SK-MEL-5 (cell line): Measurements from ENCODE around the gene MARK1. TPM values are rescaled to one million over a fixed set of nuclear protein-coding genes. Genes with fewer than 3 reads are reported as not detected.
A peak's percentile ranks its signal among the peaks of the same experiment; 100 is the strongest.

Experiments
- DNase-seq: peaks from one replicate; pipeline ENCODE4 v3.0.0-alpha.2; 2016; ENCODE audit warnings: low read depth, low spot score
- in situ Hi-C: cut with HindIII; loops from 2 replicates; pipeline ENCODE4 v1.10.0; 2016; ENCODE audit warnings: low sequenced_read_pairs, high pct_unique_total_duplicates, low pct_unique_long_range_greater_than_20kb
- total RNA-seq: library from RNA; depleted of rRNA; stranded (reverse); fragments of >200 nt; shearing (Covaris generic); gene quantifications from 2 replicates; pipeline ENCODE4 v1.2.3, GENCODE V29; 2014

The MARK1 gene
- total RNA-seq, 1 experiment from 2014 or later, result 1.9 TPM

- no peak for DNase-seq
- in situ Hi-C loops, result no loop called here
Observed at GRCh38 chr1:220696226-220696862, 168.4 kb downstream of the MARK1 start.

- DNase-seq, result peak; percentile 71
- in situ Hi-C loops, result no loop called here
Observed at GRCh38 chr1:220696863-220697231, 168.9 kb downstream of the MARK1 start.

- in situ Hi-C loops, result no loop called here
Observed at GRCh38 chr1:220697326-220697725, 169.4 kb downstream of the MARK1 start.

DNA sequence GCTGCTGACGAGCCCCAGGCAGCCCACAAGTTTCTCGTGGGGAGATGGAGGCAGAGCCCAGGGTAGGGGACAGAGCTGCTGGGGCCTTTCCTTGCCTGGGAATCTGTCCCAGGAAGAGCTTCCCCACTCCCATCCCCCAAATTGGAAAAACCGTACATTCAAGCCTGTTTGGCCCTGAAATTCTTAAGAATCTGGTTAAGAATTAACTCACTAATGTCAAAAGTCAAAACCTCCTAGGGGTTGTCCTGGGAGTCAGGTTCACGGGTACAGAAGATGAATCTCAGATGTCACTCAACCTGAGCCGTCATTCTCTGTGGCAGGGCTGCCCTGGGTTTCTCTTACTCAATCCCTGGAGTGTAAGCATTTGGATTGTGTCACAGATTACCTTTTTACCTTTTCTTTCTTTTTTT is 170.7 kb downstream of the MARK1 start:
- no peak for DNase-seq
- in situ Hi-C loops, result no loop called here

More at GRCh38 chr1:220697326-220697725, 169.4 kb downstream of the MARK1 start:
- DNase-seq, result no peak

DNA sequence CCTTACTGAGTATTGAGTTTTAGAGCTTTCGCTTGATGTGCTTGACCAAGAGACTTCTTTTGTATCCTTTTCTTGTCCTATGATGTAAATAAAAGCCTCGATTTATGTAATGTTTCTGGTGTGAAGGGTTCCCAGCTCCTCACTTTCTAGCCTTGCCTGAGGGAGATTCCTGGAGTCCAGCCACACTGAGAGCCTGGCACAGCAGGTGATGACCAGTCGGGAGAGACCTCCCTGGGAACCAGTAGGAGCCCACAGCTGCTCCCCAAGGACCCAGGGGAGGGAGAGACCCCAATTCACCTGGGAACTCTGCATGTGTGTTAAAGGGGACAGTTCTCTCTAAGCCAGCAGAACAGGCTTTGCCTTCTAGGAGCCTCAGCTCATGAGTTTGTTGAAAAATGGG is 171.1 kb downstream of the MARK1 start:
- no peak for DNase-seq
- in situ Hi-C loops, result no loop called here

GRCh38 chr1:220700556-220701179 is 172.7 kb downstream of the MARK1 start:
- DNase-seq, result peak; percentile 80

DNA sequence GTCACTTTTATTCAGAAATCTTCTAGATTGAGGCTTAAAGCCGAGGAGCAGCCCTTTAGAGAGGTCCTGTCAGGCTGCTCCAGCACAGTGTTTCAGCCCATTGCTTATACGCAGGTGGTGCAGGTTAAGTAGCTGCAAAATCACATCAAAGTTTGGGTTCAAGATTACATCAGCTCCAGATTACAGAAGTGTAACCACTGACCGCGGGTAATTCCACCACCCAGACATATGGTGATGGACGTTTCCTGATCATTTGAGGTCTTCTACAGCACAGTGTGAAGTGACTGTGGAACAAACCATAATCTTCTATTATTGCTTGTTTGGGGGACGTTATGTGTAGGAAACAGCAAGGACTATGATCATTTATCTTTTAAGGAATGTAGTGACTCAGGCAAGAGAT is 174.0 kb downstream of the MARK1 start:
- in situ Hi-C loops, result no loop called here

More at GRCh38 chr1:220700556-220701179, 172.7 kb downstream of the MARK1 start:
- in situ Hi-C loops, result no loop called here

GRCh38 chr1:220702733-220703270 is 174.9 kb downstream of the MARK1 start:
- no peak for DNase-seq
- in situ Hi-C loops, result no loop called here

More for the DNA sequence above, 174.0 kb downstream of the MARK1 start:
- DNase-seq, result no peak

DNA sequence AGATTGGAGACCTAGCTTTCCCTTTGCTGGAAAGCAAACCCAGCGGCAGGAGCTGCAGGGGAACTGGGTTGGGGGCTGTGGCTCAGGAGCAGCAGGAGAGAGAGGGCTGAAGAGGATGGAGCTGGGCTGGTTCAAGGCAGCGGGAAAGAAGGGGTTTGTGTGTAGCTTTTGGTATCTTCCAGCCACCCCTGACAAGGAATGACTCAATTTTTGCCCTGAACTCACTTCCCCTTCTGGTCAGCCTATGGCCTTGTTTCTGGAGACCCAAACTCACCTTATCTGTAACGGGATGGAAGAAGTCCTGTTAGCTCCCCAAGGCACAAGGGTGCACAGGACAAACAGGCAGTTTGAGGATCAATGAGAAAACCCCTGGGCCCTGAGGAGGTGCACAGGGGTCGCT is 175.4 kb downstream of the MARK1 start:
- no peak for DNase-seq
- in situ Hi-C loops, result no loop called here

DNA sequence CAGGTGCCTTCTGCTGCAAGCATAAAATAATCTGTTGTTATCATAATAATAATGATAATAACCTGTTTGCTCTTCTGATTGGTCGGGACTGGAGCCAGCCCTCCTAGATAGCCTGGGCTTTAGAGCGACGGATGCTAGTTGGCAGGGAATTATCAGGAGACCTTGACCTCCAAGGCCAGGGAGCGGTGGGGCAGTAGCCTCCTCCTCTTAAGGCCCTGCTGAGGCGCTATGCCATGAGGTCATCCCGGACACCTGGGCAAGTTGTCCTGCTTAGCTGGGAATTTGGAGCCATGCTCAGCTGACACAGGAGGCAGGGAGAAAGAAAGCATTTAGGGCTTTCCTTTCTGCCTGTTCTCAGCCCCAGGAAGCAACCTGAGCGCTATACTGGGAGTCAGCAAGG is 177.8 kb downstream of the MARK1 start:
- DNase-seq, result no peak
- in situ Hi-C loops, result no loop called here

DNA sequence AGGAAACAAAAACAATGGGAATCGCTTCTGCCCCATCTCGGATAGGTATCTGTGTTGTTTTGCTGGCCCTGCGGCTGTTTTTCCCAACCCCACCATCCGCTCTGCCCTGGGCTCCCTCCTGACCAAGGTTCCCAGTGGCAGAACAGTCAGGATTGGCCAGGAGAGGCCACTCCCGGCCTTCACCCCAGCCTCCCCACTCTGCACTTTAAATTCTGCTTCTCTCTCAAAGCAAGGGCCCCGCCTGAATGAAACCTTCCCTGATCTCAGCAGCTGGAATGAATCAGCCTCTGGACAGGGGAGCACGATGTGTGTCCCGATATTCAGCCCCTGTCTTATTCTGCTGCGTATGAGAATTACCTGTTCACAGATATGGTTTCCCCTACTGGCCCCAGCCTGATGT is 178.5 kb downstream of the MARK1 start:
- DNase-seq, result no peak
- in situ Hi-C loops, result no loop called here

GRCh38 chr1:220707160-220707559 is 179.2 kb downstream of the MARK1 start:
- in situ Hi-C loops, result no loop called here
- no peak for DNase-seq

DNA sequence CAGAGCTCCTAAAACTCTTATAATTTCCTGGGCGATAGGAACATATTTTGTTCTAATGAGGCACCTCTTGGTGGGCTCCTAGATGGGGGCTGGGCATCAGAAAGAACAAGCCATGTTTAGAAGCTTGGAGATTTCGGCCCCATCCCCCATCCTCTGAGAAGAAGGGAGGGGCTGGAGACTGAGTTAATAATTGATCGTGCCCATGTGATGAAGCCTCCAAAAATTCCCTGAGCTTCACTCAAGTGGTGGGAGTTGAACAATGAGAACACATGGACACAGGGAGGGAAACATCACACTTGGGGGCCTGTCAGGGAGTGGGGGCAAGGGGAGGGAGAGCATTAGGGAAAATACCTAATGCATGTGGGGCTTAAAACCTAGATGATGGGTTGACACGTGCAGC is 180.3 kb downstream of the MARK1 start:
- in situ Hi-C loops, result no loop called here
- DNase-seq, result no peak

DNA sequence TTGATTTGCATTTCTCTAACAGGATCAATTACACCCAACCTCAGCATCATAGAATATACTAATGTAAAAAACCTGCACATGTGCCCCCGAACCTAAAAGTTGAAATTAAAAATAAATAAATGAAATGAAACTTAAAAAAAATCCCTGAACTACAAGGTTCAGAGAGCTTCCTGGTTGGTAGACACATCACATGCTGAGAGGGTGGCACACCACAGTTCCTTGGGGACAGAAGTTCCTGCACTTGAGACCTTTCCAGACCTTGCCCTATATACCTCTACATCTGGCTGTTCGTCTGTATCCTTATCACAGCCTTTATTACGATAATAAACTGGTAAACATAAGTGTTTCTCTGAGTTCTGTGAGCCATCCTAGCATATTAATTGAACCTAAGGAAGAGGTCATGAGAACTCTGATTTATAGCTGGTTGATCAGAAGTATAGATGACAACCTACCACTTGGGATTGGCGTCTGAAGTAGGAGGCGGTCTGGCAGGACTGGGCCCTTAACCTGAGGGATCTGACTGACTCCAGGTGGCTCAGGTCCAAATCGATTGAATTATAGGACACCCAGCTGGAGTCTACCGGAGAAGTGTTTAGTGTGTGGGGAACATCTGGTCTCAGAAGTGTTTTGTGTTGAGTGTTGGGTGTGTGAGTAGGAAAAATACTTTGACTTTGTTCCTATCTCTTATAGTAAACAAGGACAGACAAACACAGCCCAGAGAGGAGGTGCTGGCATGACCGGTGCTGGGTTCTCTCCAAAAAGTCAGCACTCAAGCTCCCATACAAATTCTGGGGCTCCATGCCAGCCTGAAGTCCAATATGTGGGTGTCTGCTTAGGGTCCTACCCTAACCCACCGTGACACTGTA is 181.2 kb downstream of the MARK1 start:
- DNase-seq, result no peak
- in situ Hi-C loops, result no loop called here

DNA sequence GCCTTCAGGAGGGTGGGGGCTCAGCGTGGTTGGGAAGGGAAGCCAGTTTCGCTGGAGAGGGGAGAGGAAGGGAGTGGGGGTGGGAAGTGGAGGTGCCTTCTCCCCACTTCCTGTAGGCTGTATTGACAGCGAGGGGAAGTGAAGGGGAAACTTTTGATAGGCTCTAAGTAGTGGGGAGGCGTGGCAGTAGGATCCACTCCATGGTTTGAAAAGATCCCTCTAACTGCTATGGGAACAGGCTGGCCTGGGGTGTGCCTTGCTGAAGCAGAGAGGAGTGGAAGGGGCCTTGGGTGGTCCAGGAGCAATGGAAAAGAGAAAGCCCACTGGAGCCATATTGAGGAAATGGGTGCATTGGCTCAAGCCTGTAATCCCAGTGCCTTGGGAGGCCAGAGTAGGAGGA is 182.4 kb downstream of the MARK1 start:
- in situ Hi-C loops, result no loop called here
- no peak for DNase-seq

DNA sequence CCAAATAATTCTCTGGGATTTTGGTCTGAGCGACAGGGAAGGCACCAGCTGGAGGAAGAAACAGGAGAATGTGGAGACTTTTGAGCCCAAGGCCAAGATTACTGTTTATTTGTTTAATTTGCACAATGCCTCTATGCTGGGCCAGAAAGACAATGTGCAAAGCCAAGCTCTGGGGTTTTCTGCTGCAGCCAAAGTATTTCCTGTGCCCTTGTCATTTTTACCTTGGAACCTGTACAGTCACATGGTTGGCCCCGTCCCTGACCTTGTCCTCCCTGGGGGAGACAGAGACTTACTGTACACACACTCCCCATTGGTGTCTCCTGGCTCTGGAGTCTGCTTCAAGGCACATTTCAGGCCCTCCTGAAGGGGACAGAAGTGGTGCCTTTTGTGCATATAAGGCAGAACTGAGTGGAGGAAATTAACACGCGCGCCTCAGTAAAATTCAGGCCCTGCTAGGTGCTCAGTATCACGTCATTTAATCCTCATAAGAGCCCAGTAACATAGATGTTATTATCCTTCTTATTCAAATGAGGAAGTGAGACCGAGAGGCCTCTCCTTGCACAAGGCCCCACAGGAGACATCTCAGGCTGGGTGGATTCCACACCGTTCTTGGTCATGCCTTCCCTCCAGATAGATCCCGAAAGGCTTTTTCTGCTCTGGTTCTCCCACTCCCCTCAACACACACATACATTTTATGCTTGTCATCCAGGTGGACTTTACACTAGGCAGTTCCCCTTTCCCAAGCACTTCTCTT is 183.3 kb downstream of the MARK1 start:
- no peak for DNase-seq
- in situ Hi-C loops, result no loop called here
